ENCODE results near the gene HDAC5.

Gene HDAC5

DNA sequence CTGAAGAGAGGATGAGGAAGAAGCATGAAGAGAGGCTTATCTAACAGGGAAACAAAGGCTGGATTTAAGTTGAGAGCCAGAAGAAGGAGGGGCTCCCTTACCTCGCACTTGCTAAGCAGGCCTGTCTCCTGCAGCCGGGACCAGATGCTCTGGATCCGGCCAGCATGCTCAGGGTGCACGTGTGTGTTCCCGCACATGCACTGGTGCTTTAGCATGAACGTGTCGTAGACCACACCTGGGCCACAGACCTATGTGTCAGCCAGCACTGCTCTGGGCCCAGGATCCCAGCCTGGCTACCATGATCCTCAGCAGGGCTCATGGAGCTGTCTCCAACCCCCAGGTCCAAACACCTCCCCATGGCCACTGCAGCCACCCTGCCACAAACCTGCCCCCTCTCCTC, 38.5 kb downstream of the HDAC5 start:
- no peak for DNase-seq

DNA sequence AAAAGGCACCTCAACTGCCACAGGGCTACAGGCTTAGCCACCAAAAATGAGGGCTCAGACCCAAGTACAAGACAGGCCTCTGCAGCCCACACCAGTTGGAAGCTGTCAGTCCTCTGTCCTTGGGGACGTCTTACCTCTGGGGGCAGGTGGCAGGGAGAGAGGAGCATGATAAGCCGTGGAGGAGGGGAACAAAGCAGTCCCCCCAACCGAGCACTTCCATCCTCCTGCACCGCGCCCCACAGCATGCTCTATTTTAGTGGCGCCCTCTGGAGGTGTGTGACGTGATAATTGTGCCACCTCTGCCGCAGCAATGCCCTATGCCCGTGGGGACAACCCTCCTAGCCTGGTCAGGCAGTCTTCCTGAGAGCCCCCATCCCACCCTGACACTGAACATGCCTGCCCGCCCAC, 39.3 kb downstream of the HDAC5 start:
- peak; percentile 70 for DNase-seq

DNA sequence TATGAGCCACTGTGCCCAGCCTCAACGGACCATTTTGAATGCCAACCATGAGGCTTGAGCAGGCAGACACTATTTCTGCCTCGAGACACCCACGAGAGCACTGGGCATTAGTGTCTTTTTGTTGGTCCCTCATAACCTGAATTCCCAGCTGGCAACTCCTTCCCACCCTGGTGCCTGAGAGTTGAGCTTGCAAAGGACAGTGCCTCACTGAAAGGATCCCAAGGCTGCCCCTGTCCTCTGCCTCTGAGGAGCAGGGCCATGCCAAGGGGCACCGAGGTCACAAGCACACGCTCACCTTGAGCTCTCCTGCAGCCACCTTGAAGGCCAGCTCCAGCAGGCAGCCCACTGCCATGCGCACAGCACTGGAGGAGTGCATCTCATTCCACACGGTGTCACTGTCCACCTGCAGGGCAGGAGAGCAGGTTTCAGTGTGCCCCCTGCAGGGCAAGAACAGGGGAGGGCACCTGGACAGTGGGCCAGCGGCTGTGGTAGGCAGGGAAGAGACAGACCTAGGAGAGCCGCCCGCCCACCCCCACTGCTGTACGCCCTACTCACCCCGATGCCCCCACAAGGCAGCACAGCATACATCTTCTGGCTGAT, 40.1 kb downstream of the HDAC5 start:
- peak; percentile 68 for DNase-seq

DNA sequence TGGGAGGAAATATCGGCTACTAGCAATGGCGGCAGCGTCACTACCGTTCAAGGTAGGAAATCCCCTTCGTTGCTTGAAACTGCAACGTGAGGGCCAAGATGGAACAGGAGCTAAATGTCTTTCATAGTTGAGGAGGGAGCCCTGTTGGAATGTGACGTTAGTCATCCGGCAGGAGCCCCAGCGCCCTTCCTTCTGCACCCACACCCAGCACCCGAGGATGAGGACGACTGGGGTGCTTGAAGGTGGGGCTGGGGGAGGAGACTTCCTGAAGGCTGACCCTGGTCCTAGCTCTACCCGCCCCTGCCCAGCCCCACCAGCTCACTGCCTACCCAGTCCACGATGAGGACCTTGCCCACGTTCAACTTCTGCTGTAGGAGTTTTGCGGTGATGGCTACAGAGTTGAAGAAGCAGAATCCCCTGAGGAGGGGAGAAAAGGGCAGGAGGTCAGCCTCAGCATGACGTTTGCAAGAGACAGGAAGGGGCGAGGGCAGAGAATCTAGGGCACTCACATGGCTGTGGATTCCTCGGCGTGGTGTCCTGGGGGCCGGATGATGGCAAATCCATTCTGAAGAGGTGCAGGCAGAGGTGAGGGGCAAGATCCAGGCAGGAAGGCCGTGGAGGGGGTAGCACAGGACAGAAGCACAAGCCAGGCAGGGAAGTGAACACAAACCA, 41.0 kb downstream of the HDAC5 start:
- no peak for DNase-seq

DNA sequence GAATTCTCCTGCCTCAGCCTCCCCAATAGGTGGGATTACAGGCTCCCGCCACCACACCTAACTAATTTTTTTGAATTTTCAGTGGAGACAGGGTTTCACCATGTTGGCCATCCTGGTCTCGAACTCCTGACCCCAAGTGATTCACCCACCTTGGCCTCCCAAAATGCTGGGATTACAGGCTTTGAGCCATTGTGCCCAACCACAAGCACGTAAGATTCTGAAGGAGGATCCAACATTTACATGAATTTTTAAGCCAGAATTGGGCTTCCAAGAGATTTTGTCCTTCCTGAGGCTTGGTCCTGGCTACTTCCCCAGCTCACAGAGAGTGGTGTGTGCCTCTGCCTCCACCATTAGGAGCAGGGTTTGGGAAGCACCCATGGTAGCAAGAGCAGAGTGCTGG, 41.8 kb downstream of the HDAC5 start:
- DNase-seq, result no peak

DNA sequence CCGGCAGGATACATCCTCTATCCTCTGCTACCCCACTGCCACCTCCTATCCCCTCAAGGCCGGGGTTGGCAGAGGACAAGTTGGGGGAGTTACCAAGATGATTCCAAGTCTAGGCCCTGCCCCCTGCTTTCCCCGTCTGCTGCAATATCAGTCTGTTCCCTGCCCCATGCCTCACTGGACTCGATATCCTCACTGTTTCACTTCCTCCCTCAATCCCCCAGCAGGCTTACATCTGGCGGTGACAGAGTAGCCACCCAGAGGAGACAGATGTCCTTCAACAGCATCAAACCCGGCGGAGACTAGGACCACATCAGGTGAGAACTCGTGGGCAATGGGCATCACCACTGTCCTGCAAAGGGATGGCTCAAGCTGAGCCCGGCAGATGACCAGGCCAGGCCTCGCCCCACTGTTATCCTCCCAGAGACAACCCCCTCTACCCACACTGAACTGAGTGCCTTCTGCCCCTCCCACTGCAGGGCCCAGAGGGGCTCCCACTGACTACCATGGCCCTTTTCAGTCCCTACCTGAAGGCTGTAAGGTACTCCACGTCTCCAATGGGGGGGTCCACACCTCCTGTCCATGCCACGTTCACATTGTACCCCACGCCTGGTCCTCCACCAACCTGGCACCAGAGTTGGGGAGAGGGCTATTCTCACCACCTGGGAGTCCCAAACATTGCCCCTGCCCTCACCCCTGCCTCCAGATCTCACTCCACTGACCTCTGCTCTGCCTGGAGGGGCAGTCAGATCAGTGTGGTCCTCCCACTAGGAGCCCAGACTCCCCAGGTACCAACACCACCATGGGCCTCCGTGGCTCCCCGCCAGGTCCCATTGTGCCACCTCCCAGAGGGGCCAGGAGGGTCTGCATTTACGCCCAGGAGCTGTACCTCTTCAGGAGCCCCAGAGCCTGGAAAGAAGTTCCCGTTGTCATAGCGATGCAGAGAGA, 43.3 kb downstream of the HDAC5 start:
- no peak for DNase-seq

DNA sequence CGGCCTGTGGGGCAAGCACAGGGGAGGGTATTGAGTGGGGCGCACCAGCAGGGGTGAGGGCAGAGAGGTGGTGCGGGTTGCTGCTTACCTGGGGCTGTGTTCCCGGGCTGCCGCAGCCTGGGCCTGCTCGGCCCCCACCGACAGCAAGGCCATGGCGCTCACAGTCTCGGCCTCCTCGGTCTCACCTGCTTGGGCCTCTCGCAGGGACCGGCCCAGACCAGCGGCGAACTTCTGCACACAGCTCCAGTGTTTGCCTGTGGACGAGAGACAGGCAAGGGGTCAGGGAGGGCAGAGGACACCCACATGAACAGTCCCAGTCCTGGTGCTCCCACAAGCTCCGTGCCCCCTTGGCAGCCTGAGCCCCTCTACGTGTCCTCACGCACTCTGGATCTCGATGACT, 45.0 kb downstream of the HDAC5 start:
- DNase-seq, result no peak

DNA sequence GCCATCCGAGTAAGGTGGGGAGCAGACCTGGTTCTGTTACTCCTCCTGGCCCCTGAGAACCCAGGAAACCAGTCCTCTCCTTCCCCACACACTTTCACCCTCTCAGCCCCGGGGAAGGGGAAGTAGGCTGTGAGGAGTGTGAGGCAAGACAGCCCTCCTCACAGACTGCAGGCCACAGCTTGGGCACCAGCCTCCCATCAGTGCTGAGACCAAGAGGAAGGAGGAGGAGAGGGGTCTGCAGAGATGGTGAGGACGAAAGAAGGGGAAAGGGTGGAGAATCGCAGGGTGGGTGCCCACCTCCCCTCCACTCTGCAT, 45.9 kb downstream of the HDAC5 start:
- peak; percentile 56 for DNase-seq

DNA sequence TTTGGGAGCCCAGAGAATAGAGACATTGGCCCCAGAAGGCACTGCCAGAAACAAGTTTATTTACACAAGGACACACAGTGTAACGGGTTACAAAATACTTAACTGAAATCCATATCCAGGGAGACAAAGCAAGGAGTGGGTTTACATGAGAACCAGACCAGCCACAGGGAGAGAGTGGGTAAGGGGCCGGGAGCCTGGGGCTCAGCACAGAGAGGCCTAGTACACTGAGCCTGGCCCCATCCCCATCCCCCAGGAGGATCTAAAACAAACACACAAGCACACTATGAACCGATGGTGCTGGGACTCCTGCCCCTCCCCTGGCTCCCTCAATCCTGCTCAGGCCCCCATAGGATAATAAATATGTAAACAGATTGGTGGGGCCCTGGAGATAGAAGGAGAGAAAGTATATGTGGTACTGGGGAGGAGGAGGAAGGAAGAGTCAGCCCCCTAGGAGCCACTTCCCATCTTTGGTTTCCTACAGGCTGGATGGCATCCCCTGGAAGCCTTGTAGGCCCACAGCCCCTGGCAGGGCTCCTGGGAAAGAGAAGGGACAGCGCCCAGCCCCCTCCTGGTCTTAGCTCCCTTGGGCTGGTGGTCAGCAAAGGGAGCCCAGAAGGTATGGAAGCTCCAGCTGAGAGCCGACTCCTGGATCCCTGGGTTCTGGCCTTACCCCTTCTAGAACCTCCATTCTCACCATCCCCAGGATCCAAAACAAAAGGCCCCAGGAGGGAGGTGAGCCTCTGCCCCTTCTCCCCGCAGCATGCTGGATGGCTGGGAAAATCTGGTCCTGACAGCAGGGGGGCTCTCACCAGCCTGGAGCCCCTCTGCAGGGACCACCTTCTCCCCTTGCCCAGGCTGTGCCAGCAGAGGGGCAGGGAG, 46.5 kb downstream of the HDAC5 start:
- DNase-seq, result no peak

DNA sequence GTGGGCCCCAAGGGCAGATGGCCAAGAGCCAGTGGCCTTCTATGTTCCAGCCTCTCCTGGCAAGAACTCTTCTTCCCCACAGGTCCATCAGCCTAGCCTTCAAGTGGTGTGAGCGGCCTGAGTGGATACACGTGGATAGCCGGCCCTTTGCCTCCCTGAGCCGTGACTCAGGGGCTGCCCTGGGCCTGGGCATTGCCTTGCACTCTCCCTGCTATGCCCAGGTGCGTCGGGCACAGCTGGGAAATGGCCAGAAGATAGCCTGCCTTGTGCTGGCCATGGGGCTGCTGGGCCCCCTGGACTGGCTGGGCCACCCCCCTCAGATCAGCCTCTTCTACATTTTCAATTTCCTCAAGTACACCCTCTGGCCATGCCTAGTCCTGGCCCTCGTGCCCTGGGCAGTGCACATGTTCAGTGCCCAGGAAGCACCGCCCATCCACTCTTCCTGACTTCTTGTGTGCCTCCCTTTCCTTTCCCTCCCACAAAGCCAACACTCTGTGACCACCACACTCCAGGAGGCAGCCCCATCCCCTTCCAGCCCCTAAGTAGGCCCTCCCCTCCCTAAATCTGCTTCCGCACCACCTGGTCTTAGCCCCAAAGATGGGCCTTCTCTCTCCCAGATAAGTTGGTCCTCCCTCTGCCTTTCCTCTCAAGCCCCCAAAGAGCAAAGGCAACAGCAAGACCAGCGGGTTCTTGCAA, 47.7 kb downstream of the HDAC5 start:
- no peak for DNase-seq

DNA sequence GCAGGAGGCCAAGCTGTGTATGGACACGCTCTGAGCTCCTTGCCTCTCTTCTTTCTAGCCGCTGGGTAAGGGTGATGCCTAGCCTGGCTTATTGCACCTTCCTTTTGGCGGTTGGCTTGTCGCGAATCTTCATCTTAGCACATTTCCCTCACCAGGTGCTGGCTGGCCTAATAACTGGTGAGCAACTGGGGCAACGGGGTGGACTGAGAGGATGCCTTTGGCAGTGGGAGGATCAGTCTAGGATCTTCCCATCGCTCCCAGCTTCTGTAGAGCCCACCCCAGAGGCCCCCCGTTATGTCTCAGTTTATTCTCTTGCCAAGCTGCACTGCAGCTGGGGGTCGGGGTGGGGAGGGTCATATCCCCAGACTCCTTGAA, 48.5 kb downstream of the HDAC5 start:
- no peak for DNase-seq

DNA sequence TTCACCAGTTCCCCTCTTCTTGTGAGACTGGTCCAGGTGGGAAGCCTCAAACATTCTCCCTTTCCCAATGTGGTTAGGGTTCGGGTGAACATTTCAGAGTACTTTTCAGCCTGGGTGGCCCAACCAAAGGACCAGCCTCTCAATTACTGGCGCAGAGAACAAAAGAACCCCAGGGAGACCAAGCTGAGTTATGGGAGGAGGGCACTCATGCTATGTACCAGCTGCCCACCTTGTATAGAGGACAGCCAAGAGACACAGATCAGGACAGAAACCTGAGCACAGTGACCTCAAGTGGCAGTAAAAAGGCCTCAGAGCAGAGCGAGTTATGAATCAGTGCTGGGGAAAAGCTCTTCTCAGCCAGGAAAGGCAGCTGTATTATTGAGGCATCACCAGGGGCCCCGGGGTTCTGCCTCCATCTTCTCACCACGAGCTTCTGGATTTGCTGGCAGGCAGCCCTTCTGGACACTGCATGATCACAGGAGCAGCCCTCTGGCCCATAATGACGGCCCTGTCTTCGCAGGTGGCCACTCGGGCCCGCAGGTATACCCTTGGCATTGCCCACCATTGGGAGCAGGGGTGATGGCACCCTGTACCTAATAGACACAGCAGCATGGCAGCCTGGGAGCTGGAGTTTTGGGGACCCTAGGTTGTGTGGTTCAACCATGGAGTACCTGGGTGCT, 49.1 kb downstream of the HDAC5 start:
- no peak for DNase-seq

DNA sequence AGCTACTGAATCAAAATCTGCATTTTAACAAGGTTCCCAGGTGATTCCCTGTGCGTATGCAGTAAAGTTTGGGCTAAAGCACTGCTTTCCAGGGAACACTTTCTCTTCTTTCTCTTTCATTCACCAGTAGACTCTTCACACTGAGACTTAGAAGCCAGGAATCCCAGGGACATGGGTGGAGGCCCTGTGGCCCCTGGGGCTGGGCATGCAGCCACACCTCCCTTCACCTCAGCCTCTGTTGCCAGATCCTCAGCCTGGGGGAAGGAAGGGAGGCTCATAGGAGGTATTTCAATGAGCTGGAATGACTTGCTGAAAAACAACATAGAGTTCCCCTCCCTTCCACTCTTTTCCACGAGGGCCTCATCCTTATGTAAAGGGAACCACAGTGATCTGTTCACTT, 51.7 kb downstream of the HDAC5 start:
- peak; percentile 36 for DNase-seq

DNA sequence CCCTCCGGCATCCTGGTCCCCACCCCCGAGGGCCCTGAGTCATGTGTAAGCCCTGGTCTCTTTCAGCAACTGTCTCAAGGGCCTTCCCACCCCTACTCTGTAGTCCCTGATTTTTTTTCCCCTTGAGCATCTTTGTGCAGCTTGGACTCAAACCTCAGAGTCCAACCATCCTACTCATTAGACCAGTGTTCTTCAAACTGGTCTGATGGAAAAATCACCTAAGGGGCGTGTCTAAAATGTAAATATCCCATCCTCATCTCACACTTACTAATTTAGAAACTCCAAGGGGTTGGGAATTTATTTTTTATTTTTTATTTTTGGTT, 52.3 kb downstream of the HDAC5 start:
- no peak for DNase-seq

DNA sequence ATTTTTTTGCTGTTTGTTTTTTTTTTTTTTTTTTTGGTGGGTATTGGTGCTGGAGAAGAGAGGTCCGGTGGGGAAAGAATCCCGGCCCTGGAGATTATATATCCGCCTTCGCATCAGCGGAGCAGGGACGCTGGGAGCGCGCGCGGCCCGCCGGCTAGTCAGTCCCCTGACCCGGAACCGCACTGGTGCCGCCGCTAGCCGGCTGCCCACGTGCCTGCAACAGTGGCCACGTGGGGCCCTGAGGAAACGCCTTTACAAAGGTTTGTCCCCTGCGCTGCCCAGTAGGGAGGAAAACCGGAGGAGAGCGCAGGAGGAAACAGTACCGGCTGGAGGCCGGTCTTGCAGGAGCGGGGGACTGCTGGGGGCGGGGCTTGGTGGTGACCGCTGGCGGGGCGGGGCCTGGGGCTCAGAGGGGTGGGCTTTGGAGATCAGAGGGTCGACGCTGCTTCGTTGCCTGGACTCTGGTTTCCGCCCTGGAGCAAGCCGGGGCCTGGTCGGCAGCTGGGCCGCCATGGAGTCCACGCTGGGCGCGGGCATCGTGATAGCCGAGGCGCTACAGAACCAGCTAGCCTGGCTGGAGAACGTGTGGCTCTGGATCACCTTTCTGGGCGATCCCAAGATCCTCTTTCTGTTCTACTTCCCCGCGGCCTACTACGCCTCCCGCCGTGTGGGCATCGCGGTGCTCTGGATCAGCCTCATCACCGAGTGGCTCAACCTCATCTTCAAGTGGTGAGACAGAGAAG, 52.8 kb downstream of the HDAC5 start, which contains the start of gene G6PC3:
Gene G6PC3, plus strand, starts transcription at position 281 of the 743 bp plus-strand sequence. Its CDS starts 231 bp downstream, at position 512.
- DNase-seq, result peak; percentile 99

DNA sequence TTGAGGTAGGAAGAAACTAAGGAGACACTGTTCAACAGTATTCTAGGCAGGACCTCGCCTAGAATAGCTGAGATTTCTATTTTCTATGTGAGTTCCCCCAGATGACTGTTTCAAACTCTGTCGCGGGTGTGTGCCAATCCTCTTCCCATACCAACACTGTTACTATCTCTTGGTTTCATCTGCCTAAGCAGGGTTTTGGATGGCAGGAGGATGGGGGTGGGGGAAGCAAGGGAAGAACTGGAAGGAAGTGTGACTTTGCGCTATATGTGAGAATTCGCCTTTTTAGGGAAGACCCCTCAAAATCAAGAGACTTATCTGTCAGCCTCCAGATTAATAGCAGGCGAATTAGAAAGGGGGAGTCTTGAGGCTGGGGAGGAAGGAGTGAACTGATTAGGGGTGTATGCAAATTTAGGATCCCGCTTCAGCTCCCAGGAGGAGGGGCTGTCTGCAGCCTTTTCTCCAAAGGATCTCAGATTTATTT, 53.4 kb downstream of the HDAC5 start:
- DNase-seq, result peak; percentile 73

DNA sequence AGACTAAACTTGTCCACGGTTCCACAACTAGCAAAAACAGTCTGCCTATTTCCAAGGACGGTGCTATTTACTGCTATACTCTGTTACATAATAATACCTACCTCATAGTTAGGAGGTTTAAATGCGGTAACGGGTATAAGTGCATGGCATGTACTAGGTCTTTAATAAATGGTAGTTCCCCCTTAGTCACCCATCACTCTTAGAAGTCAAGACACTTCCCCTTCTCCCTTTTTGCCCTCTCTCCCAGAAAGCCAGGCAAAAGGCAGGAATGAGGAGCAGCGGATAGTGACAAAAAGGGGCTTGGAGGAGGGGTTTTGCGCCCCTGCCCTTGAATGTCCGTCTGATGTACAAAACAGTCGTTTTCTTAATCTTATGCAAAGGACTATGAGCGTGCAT, 55.9 kb downstream of the HDAC5 start:
- DNase-seq, result no peak

DNA sequence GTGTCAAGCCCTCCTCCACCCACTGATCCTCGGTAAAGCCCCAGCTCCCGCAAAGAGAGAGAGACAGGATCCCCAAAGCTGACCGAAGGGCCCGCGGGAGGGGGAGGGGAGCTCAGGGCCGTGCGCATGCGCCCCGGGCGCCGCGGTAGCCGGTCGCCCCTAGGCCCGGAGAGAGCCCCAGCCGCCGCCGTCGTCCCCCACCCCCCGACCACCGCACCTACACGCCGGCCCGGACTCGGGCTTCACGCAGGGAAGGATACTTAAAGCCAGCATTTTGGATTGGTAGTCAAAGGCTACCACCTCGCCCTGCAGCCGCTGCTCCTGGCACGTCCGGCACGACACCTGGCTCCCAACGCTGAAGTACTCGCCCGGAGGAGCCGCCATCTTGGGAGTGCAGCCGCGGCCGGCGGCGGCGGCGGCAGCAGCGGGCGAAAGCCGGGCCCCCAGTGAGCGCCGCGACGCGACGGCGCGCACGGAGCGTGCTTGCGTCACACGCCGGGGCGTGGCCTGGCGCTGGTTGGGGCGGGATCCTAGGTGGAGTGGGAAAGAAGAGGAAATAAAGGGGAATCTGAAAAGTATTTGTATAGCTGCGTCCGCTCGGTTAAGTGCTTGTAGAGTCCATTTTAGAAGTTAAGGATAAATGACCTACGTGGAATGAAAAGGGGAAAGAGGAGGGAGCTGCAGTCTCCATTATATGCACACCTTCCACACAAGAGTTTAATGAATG, 57.1 kb downstream of the HDAC5 start, which contains the start of gene LSM12:
Gene LSM12, minus strand, starts transcription at position 468 of the 727 bp plus-strand sequence. Its CDS starts 84 bp downstream, at position 384.
- DNase-seq, result peak; percentile 96

DNA sequence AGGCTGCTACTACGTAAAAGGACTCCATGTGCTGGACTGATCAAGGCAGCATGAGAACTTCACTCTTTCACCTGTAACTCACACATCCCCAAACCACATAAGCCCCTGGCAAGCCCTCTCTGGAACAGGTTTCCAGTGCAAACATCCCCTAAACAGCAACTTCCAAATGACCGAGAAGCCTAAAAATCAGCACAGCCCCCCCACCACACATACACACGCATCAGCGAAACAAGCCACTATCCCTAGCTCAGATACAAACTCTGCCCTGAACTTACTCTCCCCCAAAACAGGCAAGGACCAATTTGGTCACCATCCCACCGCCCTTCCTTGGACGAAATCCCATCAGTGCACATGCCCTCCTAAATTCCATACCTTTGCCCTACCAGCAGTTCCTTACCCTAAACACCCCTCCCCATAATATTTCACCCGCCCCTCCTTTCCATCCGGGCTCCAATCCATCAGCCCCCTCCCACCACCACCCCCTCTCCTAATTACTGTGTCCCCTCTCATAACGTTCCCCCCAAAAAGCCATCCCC, 57.7 kb downstream of the HDAC5 start:
- DNase-seq, result peak; percentile 40
